Fibroblast of skin of right biceps (primary cell): ENCODE results near the gene OR10H5.
"Not testable (repeated sequence)": the region's sequence is repeated elsewhere in the genome, so short reads cannot be mapped to it uniquely, and the experiment has no call there.

ENCODE experiments used
- DNase-seq: peaks from one replicate; pipeline ENCODE4 v3.0.0-alpha.2; 2013

OR10H5 gene

GRCh38 chr19:15812060-15812722 is 24.7 kb downstream of the OR10H5 start:
- DNase-seq: no peak

GRCh38 chr19:15813916-15814315 is 26.5 kb downstream of the OR10H5 start:
- no peak for DNase-seq

DNA sequence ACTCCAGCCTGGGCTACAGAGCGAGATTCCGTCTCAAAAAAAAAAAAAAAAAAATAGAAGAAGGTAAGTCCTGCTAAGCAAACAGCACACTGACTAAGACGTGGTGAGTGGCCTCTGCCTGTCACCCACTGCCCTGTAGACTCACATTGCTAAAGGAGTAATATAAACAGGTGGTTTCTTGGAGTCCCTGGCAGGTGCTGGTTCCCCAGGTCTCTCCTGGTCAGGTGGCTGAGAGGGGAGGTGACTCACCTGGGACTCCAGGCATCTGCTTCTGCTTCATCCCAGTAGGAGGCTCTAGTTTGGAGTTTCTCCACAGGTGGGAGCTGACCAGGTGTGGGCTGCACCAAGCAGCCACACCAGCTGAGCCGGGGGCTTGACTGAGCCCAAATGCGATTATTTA is 27.8 kb downstream of the OR10H5 start, which contains the start of gene OR10H1:
Gene OR10H1 (minus strand): TSS at position 359 of the 400 bp plus-strand sequence. CDS start 7,627 bp downstream, outside the sequence.
- no peak for DNase-seq

GRCh38 chr19:15820646-15821045 is 33.2 kb downstream of the OR10H5 start:
- DNase-seq: no peak

- DNase-seq: no peak
Measured at GRCh38 chr19:15825753-15826152, 38.3 kb downstream of the OR10H5 start.

DNA sequence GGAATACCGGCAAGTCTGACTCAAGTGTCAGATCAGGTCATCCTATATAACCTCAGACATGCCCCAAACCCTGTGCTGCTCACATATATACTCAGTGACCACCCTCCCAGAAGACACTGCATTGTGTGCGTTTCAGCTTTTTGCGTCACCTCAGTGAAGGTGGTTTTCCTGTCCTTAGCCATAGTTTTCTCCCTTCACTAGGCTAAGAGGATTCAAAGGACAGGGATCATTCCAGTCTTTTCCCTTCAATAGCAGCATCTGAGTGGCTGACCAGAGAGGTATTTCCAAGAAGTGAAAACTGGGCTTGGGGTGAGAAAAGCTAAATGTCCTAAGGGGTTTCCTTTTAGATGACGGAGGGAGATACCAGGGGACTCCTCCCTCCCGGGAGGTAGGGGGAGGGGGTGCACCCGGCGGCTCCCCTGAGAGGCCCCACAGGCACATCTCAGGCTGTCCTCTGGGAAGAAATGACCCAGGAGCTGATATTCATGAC is 40.7 kb downstream of the OR10H5 start:
- no peak for DNase-seq

DNA sequence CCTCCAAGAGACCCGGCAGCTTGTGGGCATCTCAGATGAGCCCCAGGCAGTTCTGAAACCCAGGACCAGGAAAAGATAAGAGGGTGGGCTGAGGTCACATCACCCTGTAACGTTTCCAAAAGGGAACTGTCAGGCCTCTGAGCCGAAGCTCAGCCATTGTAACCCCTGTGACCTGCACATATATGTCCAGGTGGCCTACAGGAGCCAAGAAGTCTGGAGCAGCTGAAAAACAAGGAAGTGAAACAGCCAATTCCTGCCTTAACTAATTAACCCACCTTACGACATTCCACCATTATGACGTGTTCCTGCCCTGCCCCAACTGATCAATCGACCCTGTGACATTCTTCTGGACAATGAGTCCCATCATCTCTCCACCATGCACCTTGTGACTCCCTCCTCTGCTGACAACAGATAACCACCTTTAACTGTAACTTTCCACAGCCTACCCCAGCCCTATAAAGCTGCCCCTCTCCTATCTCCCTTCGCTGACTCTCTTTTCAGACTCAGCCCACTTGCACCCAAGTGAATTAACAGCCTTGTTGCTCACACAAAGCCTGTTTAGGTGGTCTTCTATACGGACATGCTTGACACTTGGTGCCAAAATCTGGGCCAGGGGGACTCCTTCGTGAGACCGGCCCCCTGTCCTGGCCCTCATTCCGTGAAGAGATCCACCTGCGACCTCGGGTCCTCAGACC is 41.3 kb downstream of the OR10H5 start:
- DNase-seq: not testable (repeated sequence)

DNA sequence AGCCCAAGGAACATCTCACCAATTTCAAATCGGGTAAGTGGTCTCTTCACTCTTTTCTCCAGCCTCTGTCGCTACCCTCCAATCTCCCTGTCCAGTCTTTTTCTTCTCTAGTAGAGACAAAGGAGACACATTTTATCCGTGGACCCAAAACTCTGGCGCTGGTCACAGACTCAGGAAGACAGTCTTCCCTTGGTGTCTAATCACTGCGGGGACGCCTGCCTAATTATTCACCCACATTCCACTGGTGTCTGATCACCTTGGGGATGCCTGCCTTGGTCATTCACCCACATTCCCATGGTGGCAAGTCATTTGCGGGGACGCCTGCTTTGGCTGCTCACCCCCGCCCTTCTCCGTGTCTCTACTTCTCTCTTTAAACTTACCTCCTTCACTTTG is 41.8 kb downstream of the OR10H5 start:
- no peak for DNase-seq

DNA sequence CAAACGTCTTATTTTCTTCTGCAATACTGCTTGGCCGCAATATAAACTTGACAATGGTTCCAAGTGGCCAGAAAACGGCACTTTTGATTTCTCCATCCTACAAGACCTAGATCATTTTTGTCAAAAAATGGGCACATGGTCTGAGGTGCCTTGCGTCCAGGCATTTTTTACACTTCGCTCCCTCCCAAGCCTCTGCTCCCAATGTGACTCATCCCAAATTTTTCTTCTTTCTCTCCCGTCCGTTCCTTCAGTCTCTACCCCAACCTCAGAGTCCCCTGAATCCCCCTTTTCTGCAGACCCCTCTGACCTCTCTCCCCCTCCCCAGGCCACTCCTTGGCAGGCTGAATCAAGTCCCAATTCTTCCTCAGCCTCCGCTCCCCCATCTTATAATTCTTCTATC is 42.3 kb downstream of the OR10H5 start:
- DNase-seq: no peak

DNA sequence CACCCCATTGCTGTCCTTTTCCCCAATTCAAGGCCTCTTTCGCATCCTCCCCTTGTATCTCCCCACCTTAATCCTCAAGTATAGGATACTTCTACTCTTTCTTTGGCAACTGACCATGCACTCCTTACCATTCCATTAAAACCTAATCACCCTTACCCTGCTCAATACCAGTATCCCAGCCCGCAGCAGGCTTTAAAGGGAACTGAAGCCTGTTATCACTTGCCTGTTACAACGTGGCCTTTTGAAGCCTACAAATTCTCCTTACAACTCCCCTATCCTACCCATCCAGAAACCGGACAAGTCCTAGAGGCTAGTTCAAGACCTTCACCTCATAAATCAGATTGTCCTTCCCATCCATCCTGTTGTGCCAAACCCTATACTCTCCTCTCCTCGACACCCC is 44.2 kb downstream of the OR10H5 start:
- no peak for DNase-seq

- DNase-seq: not testable (repeated sequence)
Measured at GRCh38 chr19:15834232-15834631, 46.8 kb downstream of the OR10H5 start.

DNA sequence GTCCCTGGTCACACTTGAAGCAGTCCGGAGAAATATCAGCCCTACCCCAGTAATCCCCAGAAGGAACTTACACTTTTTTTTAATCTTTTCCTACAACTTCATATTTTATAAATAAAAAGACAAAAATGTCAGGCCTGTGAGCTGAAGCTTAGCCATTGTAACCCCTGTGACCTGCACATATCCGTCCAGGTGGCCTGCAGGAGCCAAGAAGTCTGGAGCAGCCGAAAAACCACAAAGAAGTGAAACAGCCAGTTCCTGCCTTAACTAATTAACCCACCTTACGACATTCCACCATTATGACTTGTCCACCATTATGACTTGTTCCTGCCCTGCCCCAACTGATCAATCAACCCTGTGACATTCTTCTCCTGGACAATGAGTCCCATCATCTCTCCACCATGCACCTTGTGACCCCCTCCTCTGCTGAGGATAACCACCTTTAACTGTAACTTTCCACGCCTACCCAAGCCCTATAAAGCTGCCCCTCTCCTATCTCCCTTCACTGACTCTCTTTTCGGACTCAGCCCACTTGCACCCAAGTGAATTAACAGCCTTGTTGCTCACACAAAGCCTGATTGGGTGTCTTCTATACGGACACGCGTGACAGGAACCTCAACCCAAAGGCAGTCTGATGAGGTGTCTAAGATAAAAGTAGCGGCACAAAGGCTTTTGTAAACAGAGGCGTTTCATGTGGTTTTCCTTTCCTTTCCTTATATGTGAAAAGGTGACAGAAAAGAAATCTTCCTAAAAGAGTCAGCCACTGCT is 48.3 kb downstream of the OR10H5 start:
- DNase-seq: not testable (repeated sequence)

DNA sequence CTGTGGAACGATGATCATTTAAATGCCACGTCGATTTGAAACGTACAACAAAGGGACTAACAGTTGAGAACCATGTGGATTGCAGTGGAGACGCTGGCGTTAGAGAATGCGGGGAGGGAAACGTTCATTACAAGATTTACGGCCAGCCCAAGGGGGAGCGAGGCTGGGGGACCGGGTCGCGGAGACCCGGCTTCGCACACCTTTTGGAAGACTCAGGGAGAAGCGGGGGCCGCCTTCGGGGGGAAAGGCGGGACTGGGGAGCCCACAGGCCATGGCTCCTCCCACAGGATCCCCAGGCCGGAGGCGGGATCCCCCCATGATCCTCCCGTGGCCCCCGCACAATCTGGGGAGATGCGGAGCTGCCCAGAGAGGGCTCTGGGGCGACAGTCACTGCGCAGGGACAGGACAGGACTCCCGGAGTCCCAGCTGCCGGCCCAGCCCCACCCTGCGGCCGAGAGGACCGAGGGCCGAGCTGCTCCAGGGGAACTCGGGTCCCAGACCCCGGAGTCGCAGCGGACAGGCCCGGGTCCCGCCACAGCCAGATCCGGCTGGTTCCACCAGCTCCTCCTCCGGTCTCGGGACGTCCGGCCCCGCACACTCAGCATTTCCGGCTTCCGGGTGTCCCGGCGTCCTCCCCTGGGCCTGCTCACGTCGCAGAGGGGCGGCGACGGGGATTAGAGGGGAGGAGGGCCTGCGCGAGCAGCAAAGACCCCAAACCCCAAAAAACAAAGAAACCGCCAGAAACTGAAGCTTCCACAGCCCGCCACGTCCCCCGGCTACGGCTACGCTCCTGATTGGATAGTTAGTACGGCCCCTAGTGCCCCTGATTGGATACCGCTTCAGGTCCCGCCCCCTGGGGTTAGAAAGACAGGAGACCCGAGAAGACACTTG is 49.1 kb downstream of the OR10H5 start:
- peak; percentile 98 for DNase-seq

GRCh38 chr19:15837221-15837731 is 49.8 kb downstream of the OR10H5 start:
- no peak for DNase-seq

GRCh38 chr19:15838351-15838750 is 50.9 kb downstream of the OR10H5 start:
- no peak for DNase-seq

GRCh38 chr19:15839888-15840287 is 52.4 kb downstream of the OR10H5 start:
- DNase-seq: not testable (repeated sequence)

DNA sequence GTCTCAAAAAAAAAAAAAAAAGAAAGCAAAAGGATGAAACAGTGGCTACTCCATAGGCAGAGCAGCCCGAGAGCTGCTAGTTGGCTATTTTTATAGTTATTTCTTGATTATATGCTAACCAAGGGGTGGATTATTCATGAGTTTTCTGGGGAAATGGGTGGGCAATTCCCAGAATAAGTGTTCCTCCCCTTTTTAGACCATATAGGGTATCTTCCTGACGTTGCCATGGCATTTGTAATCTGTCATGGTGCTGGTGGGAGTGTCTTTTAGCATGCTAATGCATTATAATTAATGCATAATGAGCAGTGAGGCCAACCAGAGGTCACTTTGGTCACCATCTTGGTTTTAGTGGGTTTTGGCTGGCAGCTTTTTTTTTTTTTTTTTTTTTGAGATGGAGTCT is 53.4 kb downstream of the OR10H5 start:
- DNase-seq: no peak

DNA sequence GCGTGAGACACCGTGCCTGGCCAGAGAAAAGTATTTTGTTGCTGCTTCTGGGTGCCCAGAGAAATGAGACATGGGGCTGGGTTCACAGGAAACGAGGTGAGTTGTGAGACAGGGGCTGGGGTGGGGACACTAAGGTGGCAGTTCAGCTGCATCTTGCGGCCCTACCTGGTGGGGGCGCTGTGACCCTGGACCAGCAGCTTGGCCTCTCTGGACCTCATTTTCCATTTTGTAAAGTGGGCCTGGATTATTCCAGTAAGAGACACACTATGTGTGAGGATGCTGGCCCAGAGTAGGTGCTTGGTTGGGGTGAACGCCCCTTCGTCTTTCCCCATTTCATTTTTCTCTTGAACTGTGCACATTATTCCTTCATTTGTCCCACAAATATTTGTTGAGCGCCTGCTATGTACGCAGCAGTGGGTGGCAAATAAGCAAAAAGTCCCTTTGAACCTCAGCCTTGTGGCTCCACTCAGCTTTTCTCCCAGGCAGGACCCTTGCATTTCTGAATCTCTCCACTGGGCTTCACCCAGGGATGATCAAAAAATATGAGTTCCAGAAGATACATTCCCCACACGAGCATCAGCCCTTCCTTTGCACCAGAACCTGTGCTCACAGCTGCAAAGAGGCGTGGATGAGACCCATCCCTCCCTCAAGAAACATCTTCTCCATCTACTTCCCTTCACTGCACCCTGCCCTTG is 54.6 kb downstream of the OR10H5 start:
- DNase-seq: no peak

GRCh38 chr19:15843203-15843893 is 55.9 kb downstream of the OR10H5 start:
- no peak for DNase-seq

DNA sequence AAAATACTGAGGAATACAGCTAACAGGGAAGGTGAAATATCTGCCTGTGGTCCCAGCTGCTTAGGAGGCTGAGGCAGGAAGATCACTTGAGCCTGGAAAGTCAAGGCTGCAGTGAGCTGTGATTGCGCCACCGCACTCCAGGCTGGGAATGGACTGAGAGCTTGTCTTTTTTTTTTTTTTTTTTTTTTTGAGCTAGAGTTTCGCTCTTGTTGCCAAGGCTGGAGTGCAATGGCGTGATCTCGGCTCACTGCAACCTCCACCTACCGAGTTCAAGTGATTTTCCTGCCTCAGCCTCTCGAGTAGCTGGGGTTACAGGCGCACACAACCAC is 56.4 kb downstream of the OR10H5 start:
- not testable (repeated sequence) for DNase-seq

- DNase-seq: no peak
Measured at GRCh38 chr19:15846923-15847322, 59.5 kb downstream of the OR10H5 start.
